GM21360 (cell line): ENCODE data around the gene AUTS2.

Source experiments
- ATAC-seq: cut with Tn5 transposase; IDR thresholded peaks from one replicate; pipeline ENCODE4 v1.9.1; 2021; ENCODE audit warnings: mild to moderate bottlenecking, moderate library complexity; ENCODE audit not compliant: unreplicated experiment

Gene AUTS2

DNA sequence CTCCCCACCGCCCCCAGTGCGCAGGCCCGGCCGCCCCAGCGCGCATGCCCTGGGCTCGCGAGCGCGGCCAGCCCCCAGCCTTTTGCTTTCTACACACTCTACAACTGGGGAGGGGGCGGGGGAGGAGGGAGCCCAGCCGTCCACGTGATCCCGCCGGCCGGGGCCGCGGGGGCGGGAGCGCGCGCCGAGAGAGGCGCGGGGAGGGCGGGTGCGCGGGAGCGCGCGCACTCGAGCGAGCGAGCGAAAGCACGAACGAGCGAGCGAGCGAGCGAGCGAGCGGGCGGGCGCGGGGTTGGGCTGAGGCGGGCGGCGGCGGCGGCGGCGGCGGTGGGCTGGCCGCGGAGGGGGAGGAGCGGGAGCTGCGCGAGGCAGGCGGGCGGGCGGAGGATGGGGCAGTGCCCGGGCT is at the start of gene AUTS2:
Gene AUTS2, plus strand, starts transcription at position 395 of the 406 bp plus-strand sequence. CDS start 1,179 bp downstream, outside the sequence.
- peak; percentile 51 for ATAC-seq

DNA sequence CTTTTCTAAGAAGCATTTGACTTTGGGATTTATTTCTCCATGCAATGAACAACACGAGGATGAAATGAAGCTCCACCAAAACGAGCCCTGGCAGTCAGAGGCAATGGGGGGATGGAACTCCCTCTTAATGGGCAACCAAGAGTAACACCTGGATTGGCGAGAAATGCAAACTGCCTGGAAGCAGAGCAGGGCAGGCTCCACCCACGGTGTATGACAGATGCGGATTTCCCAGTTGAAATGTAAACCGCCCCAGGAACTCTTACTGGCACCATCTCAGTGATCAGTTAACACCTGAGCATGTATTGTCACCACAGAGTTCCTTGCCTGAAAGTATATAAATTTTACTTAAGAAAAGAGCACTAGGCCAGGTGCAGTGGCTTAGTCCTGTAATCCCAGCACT is 47.3 kb upstream of the AUTS2 start:
- ATAC-seq: no peak

DNA sequence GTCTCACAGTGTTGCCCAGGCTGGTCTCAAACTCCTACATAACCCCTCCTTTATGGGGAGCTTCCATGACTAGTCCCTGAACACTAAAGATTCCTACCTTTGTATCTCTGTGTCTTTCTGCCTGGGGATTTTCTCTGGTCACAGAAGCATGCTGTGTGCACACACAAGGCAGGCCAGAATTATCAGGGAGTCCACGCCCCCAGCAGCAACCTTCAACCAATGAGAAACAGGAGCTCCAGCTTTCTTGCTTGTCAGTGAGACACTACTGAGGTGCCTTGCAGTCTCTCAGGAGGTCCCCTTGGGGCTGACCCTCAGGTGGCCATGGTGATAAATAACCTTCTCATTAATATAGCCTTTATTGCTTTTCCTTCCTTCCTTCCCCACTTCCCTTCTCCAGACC is 45.1 kb upstream of the AUTS2 start:
- ATAC-seq: no peak

DNA sequence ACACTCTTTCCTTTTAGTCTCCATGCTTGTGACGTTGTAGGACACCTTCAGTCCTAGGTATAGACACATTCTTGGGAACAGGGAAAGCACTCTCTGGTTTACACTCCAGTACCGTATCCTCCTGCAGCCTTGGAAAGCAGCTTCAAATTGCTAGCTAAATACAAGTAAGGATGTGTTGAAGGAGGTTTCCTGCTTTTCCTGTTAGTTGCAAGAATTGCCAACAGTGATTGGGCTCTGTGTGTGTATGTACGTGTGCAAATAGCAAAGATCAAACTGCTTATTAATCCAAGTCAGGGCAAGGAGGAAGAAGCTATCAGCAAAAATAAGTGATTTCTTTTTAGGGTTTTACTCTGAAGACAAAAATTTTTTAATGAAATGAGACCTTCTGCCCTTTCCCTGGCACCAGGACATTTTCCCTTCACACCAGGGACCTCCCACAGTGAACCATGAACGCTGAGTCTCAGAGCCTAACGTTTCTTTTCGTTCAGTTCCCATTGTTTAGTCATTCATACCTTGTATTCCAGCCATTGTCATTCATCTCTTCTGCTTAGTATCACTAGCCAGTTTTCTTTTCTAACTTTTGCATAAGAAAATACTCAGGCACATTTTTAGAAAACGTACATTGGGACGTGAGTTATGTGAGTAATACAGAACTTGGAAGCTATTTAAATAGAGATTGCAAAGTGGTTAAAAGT is 36.9 kb upstream of the AUTS2 start:
- no peak for ATAC-seq

DNA sequence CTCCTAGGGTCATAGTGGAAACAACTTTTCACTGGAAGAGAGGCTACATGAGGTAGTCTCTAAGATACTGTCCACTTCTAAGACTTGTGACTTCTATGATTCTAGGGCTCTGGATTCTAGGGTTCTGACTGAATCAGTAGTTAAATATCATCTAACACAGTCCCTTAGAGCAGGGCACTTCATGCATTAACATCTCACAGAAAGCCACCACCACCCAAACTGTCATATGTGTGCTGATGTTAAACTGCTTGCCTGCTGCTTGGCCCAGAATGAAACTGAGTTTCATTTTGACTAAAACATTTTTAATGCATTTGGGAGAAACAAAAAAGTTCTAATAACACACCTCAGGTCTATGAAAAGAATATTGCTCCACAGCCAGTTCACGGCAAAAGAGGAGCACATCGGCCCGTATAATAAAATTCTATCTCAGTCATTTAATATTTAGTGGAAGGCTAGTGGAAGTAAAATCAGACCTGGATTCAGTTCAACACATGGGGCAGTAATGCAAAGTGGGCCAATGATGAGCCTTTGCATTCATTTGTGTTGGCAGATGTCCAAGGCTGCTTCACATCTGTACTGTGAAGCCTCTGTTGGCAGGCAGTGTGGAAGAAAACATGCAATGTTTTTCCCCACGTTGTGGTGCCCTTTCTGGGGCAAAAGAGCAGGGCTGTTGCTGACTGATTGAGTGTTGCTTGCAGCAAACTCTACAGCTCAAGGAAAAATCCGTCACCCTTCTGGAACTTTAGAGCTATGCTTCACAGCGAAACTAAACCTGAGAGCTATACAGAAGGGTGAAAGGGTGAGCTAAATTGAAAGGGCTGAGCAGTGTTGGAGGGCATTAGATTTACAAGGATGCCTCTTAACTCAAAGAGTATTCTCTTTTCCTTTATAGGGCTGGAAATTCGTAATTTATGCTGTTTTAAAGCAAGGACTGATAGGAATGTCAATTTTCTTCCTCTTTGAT is 33.5 kb upstream of the AUTS2 start:
- ATAC-seq: peak; percentile 77

DNA sequence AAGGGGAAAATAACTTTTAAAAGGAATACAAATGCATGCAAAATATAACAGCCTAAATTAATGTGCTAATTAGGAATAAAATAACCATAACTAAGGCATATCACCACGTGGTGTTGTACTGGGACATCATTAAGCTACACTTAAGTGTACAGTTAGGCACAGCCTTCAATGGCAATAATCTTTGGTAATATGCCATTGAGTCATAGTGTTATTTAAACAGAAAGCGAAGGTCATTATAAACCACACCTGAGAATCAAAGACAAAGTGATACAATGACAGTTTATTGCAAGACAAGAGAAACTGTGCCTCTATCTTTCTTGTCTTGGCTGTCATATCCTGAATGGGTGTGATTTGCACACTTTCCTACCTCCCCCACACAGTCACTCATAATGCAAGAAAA is 30.5 kb upstream of the AUTS2 start:
- no peak for ATAC-seq

DNA sequence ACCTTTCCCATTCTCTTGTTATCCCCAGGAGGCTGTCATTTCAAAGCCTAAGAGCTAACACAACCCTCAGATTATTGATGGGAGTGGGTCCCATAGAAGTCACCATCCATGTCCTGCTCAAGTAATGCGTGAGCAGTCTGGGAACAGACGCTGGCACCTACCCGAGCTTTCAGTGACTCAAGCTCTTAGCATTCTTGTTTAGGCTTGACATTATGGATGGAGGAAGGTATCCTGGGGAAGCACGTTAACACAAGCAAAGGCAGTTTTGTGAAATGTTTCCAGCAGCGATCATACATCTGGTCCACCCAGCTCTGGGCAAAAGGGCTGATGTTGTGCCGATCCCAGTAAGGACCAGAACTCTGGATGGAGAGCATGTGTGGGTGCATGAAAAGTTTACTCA is 30.0 kb upstream of the AUTS2 start:
- ATAC-seq: no peak

DNA sequence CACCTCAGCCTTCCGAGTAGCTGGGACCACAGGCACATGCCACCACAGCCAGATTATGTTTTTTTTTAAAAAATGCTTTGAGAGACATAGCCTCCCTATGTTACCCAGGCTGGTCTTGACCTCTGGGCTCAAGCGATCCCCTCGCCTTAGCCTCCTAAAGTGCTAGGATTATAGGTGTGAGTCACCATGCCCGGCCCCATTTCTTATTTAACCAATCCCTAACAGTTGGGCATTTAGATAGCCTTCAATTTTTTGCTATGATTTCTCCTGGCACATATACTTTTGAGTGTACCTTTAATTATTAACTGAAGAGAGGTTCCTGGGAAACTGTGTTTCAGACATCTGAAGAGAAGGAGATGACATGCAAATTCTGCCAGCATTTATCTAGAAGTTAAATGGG is 22.6 kb upstream of the AUTS2 start:
- no peak for ATAC-seq

DNA sequence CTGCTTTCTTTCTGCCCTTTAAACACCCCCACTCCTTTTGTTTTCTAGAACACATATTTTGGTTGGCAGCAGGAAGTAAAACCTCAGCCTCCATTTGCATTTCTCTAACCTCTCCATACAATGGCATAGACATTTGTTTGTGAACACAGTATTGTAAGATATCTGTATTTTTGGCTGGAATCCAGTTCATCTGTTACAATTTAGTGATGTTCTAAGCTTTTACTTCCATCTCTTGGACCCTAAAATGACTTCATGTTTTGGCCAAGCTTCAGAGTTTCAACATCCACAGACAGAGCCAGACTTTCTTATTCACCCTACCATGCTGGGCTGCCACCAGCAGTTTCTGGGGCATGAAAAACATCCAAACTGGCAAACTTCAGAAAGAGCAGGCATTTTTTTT is 21.1 kb upstream of the AUTS2 start:
- ATAC-seq: no peak

DNA sequence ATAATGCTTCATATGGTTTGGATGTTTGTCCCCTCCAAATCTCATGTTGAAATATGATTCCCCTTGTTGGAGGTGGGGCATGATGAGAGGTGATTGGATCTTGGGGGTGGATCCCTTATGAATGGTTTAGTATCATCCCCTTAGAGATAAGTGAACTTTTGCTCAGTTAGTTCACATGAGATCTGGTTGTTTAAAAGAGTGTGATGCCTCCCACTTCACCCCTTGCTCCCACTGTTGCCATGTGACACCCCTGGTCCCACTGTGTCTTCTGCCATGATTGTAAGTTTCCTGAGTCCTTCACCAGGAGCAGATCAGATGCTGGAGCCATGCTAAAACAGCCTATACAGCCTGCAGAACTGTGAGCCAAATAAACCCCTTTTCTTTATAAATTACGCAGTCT is 13.1 kb upstream of the AUTS2 start:
- ATAC-seq: no peak

DNA sequence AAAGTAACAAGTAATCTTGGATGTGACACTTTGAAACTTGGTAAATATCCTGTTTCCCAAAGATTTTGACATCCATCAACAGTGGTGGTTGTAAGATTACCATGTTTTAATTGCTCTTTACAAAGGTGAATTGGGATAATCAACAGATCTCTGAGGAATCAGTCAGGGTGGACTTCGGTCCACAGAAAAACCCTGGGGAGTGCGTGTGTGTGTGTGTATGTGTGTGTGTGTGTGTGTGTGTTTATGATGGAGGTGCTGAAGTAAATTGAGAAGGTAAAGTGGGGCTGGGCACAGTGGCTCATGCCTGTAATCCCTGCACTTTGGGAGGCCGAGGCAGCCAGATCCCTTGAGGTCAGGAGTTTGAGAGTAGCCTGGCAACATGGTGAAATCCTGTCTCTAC is 12.0 kb upstream of the AUTS2 start:
- ATAC-seq: no peak

DNA sequence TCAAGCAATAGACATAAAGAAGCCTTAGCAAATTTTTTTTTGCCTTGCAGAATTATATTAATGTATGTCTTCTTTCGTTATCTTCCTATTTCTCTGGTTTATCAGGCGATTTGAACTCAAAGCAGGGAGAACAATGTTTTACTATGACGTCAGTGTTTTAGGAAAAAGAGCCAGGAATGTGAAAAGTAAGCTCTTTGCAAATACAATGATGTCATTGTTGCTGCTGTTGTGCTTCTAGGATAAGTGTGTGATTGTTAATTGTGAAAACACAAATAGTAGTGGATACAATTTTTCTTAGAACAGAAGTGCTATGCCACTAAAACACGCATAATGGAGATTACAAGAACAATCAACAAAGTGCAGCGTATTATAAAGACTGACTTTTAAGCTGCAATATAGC is 9.5 kb upstream of the AUTS2 start:
- no peak for ATAC-seq

DNA sequence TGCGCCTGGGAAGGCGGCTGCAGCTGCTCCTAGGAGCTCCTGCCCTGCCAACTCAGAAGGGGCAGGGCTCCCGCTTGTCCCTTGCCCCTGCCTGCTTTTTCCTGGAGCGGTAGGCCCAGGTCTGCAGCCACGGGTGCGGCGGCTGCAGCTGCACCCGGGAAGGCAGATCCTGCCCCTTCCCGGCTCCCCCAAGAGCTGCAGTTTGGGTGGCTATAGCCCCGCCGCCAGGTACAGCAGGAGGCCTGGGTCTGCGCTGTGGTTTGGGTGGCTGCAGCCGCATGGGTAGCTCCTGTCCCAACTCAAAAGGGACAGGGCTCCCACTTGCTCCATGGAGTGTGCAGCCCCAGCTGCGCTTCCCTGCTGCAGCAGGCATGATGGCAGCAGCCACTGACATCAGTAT is 6.5 kb upstream of the AUTS2 start:
- no peak for ATAC-seq

DNA sequence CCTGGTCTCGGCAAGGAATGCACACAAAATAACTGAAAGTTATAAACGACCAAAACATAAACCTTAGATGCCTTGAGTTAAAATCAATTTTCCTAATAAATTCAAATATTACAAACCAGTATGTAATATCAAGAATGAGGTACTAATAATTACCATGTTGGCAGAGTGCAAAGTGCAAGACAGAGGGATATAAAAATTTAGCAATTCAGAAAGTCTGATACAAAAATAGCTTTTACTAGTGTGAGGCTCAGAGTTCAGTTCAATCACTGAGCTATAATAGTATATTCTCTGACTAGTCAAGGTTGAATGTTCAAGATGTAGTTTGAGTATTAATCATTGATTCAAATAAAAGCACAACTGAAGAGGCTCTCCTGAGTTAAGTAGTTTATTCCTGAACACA is 4.8 kb upstream of the AUTS2 start:
- no peak for ATAC-seq

DNA sequence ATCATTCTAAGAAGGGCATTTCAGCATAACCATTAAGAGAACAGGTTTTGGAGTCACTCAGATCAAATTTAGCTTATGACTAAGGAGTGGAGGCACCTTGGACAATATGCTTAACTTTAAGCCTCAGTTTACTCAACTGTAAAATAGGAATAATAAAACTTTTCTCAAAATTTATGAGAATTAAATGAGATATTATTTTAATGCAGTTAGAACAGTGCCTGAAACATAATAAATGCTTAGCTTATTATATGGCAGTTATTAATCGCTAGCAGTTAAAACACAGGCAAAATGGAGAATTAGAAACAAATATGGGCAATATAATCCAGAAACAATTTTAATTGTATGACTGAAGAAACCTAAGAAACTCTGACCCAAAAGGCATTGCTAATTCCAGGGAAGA is 2.9 kb upstream of the AUTS2 start:
- no peak for ATAC-seq

DNA sequence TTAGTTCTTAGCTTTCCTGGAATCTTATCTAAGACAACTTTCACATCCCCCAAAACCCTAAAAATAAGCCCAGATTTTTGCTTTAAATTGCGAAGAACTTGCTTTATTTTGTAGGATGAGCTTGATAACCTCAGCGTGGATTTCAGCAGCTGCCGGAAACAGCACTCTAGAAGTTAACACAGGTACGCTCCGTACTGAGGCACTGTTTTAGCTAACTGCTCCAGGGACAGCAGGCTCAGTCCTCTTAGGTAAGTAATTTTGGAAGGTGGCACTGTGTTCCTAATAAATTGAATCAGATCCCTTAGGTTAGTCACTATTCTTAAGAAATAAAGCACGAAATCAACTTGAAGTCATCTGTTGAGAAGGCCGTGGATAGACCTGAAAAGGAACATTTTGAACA is 2.2 kb upstream of the AUTS2 start:
- no peak for ATAC-seq

DNA sequence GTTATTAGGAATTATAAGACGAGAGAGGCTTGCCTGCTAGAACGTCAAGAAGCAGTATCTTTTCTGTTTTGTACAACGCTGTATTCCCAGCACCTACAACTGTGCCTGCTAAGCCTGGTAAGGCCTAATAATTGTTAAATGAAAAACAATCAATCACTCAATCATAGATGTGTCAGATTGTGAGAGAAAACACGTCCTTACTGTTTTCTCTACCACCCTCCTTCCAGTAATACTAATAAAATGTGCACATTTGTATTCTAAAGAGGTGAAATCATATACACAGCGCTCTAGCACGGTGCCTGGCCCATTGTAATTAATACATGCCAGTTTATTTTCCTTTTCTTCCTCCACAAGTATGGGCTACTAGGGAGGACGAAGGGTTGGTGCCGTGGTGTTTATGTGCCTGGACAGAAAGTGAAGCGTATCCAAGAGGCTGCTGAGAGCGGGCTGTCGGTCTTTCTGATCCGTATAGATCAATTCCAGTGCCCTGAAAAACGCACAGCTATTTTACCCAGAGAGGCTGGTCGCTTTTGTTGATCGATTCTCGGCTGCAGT is 1.5 kb upstream of the AUTS2 start:
- ATAC-seq: no peak

DNA sequence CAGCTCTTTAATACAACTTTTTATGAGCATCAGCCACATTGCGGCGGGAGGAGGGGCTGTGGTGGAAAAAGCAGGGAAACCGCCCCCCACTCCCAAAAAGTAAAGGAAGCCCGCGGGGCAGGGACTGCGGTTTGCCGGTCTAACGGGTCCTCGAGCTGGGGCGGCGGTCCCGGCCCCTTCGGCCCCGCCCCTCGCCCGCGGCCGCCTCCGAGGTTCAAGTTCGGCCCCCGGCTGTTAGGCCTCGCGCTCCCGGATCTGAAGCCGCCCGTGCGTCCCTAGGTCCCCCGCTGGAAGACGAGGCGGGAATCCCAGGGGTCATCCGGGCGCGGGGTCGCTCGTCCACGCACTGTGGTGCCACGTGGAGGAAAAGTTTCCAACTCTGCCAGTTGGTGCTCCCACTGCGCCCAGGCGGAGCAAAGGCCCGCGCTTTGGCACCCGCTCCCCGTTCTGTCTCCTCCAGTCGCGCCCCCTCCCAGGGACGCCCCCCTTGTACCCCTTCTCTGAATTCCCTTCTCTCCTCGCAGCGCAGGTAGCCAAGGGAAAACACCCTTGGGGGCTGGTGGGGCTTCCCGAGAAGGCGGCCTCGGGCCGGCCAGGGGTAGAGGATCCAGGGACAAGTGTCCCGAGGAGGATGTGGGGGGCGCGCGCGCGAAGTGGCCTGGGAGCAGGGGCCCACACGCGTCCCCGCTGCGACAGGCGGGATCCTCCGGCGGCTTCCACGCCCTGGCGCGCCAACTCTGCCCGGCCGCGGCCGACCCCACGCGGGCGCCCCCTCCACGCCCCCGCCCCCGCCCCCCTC is 798 bp upstream of the AUTS2 start:
- ATAC-seq: peak; percentile 22

DNA sequence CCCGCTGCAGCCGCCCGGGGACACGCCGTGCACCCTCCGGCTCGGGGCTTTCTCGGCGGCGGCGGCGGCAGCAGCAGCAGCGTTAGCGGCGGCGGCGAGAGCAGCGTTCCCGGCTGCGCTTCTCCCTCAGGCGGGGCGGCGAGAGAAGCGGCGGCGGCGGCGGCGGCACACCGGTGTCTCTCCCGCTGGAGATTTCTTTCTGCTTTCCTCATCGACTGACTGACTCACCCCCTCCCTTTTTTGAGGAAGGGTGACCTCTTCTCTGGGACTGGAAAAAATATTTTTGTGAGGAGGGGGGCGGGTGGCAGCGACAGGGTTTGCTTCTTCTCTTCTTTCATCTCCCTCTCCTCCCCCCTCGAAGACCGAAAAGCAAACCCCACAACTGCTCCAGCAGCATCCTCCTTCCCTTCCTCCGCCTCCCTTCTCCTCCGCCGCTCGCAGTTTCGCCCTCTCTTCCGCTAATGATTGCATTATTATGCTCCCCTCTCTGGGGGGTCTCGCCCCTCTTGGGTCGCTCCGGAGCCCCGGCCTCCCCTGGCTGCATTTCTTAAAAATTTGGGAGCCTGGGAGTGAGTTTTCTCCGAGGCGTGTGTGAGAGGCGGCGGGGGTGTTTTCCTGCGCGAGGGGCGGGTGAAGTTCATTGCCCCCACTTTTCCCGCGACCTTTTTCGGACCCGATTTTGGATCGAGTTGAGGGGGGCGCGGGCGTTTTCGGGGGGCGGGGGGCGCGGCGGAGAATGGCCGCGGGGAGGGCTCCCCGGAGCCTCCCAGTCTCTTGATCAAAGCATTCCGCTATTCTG is 411 bp downstream of the AUTS2 start:
- no peak for ATAC-seq

DNA sequence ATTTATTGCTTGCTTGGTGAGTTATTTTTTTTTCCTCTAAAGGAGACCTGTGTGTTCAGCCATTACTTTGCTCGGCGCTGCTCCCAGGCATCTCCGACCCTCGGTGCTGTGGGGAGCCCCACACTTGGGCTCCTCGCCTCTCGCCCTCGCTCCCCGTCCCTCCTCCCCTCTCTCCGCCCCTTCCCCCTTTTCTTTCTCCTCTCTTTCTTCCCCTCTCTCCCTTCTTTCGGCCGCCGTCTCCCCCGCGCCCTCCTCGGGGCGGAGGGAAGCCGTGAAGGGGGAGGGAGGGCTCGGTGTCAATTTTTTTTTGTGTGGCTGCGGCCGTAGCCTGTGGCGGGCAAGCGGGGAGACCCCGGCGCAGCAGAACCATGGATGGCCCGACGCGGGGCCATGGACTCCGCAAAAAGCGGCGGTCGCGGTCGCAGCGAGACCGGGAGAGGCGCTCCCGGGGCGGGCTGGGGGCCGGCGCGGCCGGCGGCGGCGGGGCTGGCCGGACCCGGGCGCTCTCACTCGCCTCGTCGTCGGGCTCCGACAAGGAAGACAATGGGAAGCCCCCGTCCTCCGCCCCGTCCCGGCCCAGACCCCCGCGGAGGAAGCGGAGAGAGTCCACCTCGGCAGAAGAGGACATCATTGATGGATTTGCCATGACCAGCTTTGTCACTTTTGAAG is 1.1 kb downstream of the AUTS2 start:
- ATAC-seq: no peak
